ENCODE measurements around the gene WASF3.

The WASF3 gene

DNA sequence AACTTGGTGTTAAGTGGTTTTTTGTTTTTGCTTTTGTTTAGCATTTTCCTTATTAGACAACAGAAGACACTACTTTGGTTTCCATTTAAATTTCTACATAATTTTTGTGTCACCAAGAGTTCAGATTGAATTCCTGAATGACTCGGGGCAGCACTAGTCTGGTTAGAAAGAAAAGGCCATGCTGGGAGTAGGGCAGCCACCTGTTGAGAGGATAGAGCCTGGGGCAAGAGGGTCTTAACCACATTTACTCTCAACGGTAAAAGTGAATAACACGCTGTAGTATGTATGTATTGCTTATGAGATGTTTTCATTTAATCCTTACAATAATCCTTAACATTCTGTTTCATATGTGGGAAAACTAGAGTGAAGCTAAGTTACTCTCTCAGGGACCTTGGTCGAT, 131.5 kb downstream of the WASF3 start:
- no peak for DNase-seq

DNA sequence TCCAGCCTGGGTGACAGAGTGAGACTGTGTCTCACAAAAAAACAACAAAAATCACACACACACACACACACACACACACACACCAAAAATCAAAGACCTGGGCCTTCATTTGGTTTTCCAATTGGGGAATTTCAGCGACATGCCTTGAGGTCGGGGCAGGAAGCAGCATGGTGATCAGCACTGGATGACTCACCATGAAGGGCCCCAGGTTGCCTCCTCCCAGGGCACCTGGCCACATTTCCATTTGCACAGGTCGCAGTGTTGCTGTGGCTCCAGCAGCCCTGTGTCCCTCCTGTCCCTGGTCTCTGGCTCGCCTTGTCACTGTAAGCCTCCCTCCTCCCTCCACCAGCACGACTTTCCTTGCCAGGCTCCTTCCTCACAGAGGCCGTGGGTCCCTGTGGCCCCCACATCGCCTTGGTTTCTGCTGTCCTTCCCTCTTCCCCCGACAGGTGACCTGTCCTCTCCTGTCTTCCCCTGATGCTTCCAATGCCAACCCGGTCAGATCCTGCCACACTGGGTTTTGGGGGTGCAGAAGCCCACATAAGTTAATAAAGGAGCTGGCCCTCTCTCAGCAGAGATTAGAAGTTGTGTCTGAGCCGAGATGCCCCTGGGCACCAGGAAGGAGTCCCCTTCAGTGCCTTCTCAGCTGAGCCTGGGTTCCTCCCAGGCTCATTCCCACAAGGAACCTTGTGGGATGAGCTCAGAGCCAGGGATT, 136.4 kb downstream of the WASF3 start:
- DNase-seq, result no peak

DNA sequence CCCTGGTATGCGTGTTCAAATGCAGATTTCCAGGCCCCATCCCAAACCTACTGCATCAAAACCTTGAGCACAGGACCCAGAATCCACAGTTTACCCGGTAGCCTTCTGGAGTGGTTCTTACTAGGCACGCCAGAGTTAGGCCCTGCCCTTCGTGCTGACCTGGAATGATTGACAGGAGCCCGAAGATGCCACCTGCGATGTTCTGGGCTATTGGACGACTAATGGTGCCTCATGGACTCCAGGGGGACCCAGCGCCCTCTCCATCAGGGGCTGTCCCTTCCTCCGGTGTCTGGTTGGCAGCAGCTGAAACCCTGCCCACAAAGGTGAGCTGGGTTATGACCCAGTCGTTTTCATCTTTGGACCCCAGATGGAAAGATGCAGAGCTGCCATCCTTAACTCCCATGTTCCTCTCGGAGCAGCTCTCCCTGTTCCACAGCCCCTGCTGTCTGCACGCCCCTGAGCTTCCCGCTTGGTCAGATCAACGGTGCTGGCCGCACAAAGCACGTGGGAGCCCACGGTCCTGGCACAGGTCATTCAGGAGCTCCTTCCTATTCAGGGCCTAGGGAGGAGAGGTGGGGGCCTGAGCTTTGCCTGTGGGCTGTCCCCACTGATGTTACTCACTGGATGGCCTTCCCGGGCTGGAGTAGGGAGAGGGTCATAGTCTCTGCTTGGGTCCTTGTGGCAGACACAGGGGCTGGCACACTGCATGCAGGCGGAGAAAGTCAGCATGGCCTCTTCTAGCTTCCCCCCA, 137.3 kb downstream of the WASF3 start:
- DNase-seq, result no peak

DNA sequence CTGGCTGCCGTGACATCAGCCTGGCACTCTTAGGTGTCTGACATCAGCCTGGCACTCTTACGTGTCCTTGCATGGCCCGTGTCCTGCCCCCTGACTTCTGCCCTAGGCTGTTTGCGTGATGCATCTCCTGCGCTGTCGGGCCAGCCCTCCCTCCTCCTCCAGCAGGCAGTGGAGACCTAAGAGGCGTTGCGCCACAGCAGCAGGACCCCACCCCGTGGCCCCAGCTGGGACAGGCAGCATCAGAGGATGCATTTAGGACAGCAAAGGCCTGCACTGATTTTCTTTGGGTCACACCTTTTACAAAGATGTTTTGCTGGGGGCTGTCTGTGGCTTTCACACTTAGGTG, 137.8 kb downstream of the WASF3 start:
- no peak for DNase-seq

DNA sequence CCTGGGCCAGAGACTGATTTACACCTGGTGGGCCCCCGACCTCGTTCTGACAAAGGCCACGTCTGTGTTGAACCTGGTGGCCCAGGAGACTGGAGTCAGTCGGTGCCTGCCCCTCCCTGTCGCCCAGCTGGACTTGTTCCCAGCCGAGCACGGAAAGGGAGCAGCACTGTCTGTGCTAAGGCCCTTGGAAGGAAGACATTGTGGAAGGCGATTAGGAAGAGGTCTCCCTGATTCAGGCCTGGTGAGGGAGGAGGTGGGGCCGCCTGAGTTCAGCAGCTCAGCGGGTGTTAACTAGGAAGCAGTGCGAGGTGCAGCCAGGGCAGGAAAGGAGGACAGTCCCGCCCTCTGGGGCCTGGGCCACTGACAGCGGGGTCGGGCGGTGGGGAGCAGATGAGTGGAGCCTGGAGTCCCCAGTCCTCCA, 138.4 kb downstream of the WASF3 start:
- DNase-seq, result no peak

DNA sequence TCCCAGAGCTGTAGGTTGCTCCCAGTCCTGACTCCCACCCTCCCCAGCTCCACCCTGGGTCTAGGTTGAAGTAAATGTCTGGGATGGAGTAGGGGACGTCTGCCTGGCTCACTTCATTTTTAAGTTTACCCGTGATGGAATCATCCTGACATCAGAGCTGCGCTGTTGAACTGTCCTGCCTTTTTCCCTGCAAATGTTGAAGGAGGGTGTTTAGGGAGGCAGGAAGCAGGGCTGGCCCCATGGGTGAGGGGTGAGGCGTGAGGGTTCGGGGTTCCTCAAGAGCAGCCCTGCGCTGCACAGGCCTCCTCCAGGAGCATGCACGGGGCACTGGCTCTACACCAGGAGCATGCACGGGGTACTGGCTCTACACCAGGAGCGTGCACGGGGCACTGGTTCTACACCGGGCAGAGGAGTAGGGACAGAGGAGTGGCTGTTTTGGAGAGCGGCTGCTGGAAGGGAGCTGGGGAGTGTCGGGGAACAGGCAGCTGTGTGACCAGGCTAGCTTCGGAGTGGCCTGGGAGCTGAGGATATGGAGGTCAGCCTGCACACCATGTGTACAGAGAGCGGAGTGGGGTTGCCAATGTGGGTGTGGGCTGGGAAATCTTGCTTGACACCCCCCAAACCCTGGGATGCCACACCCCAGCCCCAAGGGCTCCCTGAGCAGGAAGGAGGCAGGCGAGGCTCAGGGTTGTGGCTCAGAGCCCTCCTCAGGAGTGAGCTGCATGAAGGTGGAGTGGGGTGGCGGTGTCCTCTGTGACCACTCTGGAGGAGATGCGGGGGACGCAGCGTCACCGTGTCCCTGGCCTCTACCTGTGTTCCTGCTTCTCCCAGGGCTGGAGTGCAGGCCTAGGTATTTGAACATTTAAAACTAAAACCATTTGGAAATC, 139.8 kb downstream of the WASF3 start:
- no peak for DNase-seq

DNA sequence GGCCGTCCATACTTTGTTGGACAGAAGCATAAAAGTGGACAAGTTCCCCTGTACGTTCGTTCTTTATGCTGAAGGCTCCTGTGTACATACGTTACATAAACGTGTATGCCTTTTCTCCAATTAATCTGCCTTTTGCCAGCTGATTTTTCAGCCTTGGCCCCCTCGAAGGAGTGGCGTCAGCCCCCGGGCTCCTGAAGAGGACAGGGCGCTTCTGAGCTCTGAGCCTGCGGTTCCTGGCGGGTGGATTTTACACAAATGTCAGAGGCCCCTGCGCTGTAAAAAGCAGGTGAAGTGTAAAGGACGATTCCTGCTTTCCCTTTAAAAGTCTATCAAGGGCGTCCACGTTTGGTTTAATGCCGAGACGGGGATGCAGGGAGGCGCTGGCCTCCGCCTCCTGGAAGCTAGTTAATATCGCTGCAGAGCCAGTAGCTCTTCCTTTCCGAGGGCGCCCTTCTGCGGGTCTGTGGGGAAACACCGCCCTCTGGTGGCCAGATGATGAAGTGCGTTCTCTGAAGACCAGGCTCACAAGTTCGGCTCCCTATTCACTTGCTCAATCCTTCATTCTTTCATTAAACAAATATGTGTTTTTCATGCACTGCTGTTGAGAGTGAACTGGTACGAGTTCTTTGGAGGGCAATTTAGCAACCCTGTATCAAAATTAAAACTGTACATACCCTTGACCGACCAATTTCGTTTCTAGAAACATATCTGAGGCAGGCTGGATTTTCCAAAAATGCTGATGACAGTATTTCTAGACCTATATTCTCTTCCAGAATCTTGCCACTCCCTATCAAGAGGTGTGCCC, 141.1 kb downstream of the WASF3 start:
- peak; percentile 74 for DNase-seq

DNA sequence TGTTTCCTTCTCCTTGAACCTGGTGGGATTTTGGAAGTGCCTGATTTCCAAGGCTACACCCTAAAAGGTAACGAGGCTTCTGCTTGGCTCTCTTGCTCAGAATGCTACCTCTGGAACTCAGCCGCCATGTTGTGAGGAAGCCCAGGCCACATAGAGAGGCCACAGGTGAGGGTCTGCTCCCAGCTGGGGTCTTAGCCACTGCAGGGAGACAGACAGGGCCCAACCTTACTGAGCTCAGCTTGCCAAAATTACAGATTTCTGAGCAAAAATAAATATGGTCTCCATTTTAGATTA, 141.7 kb downstream of the WASF3 start:
- no peak for DNase-seq

DNA sequence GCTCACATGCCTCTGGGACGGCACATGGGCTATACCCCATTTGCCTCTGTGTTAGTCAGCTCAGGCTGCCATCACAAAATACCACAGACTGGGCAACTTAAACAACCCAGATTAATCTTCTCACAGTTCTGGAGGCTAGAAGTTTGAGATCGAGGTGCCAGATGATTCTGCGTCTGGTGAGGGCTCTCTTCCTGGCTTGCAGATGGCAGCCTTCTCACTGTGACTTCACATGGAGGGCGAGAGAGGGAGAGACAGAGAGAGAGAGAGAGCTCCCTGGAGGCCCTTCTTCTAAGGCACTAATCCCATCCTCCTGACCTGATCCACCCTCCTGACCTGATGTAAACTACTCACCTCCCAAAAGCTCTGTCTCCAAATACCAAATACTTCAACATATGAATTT, 148.1 kb downstream of the WASF3 start:
- no peak for DNase-seq

DNA sequence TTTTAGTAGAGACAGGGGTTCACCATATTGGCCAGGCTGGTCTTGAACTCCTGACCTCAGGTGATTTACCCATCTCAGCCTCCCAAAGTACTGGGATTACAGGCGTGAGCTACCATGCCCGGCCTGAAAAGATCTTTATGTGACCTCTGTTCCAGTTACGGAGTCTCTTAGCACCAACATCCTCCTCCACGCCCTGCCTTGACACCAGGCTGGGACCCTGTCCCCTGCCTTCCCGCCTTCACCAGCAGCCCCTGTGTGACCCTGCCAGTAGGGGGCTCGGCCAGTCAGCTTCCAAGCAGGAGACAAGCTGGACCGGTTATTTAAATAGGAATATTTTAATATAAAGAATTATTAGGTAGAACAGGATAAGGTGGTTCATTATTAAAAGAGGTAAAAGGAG, 148.9 kb downstream of the WASF3 start:
- no peak for DNase-seq

DNA sequence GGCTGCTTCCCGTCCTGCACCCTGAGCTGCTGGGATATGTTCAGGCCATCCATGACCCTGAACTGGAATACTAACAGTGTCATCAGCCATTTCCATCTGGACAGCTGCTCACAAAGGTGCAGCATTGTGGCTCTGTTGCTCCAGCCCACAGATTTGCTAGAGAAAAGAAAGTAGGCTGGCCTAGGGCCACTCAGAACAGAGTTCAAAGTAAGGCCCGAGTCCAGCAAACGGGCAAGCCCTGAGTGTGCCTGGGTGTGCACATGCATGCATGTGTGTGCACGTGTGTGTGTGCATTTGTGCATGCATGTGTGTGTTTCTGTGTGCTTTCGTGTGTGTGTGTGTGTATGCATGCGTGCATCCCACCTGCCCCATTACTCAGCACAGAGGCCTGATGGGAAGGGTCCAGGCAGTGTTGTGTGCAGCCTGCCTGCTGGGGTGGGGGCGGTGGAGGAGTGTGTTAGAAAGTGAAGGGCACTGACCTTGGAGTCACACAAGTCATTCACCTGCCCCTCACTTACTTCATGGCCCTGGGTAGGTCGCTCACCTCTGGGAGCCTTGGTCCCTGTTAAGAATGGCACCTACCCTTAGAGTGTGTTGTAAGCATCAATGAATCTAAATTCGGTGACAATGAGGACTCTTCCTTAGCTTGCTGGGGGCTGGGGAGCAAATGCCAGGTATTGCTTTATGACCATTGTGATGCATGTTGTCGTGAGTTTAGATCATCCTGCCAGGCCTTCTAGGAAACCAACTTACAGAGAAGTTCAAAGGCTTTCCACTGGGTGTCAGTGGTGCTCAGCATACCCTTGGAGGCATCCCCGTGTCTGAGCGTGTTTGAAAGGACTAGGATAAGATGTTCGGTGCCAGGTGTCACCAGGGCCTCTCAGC, 149.9 kb downstream of the WASF3 start:
- peak; percentile 24 for DNase-seq

DNA sequence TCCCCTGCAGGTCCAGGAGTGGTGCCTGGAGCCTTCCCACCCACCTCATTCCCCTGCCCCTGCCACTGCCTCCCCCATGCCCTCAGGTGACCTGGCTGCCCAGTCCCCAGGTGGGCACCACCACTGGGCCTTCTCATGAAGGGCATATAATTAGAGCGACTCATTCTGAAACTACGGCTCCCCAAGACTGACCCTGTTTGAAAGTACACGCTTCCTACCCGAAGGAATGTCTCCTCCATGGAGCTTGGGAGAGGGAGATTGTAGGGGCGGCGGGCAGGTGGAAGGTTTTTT, 150.5 kb downstream of the WASF3 start:
- no peak for DNase-seq

DNA sequence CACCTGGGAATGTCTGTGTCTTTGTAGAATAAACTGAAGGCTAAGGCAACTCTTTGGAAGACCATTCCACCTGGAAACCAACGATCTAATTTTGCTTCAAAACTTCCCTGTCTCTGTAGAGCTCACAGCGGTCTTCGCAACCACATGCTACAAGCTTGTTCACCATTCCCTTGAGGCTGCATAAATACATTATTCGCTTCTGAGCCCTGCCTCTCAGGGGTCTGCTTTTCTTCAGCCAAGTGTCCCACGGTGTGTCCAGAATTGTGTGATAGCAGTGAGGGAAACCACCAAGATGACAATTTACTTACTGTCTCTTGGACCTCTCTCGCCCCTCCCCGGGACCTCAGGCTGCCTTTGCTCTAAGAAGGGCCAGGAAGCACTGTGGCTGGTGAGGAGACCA, 152.0 kb downstream of the WASF3 start:
- DNase-seq, result no peak

DNA sequence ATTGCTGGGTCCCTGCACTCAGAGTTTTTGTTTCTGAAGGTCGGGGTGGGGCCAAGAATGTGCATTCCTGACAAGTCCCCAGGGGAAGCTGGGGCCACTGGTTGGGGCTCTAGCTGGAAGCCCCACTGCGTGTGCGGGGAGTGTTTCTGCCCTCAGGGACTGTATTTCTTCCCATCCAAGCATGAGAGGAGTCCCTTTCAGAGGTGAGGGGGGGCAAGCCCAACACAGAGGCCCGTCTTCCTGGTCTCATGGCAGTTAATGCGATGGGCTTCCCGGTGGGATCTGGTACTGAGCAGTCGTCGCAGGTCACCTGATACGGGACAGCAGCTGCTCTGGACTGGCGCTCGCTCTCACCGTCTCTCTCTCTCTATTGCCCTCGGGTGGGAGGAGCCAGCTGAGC, 152.7 kb downstream of the WASF3 start:
- DNase-seq, result no peak

DNA sequence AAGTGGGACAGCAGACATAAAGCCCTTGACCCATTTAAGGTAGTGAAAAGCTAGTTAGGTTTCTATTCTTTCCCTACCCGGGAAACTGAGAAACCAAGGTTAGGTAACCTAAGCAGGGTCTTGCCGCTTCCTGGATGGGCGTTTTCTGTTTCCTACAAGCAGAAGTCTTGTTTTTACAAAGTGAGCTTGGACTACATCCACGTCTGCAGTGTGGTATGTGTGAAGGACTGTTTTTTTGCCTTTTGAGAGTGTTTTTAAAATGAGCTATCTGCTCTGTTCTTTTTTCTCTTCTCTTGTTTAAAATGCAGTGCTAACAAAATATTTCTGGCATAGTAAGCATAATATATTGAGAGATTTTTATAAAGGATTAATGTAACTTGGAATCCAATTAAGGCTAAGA, 153.7 kb downstream of the WASF3 start:
- DNase-seq, result no peak

DNA sequence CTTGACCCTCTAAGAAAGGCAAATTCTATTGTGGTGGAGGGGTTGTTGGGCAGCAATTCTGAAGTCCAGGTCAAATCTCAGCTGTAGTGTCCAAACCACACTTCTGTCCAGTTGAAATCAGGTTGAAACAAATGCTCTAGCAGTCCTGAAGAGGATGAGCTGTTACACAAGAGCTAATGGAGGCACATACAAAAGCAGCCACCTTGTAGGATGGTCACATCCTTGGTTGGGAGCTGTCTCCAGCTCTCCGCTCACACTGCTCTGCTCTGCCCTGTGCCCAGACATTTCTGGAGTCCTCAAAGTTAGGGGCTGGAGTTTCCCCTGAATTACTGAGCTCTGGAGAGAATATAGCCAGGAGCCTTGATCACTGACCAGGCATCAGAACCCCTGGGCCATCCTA, 155.9 kb downstream of the WASF3 start:
- no peak for DNase-seq

DNA sequence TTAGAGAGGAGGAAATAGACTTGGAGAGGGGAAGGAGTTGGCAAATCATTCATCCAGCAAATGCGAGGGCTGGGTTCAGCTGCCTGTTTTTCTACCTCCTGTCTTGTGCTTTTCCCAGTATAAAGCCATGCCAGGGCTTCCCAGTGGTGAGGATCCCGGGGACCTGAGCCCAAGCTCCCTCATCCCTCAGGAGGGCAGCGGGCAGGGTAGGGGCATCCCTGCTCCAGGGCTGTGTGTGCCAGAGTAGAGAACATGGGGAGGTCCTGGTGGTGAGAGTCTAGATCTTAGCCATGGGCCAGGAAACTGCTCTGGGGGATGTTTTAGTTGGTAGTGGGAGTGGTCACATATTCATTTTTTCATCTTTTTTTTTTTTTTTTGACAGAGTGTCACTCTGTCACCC, 159.5 kb downstream of the WASF3 start:
- DNase-seq, result no peak

DNA sequence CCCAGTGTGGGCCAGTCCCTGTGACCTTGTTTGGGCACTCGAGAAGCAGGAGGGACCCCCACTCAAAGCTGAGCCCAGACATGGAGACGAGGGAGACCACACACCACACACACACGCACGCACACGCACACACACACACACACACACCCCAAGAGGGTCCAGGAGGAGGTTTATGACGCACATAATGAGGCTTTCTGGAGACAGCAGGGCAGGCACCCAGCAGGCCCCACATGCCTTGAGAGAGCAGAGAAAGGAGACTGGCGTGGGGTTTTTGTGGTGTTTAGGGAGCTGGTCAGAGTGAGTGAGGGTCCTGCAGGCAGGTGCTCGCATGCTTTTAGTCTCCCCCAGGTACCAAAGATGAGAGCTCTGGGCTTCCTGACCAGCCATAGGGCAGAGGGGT, 160.7 kb downstream of the WASF3 start:
- no peak for DNase-seq

DNA sequence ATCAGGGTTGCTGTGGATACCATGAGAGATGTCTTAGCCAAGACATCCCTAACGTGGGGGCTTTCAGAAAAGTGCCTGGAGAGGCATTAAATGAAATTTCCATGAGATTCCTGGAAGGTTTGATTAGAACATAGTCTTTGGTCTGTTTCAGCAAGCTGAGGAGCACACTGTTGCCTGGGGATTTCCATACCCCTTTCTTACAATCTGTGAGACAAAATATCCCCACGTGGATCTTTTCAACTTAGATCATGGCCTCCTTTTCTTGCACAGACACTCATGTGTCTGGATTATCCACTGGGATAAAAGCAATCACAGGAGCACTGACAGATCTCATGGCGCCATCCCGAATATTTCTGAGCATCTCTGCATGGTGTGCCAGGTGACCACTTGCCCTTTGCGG, 161.4 kb downstream of the WASF3 start:
- no peak for DNase-seq

DNA sequence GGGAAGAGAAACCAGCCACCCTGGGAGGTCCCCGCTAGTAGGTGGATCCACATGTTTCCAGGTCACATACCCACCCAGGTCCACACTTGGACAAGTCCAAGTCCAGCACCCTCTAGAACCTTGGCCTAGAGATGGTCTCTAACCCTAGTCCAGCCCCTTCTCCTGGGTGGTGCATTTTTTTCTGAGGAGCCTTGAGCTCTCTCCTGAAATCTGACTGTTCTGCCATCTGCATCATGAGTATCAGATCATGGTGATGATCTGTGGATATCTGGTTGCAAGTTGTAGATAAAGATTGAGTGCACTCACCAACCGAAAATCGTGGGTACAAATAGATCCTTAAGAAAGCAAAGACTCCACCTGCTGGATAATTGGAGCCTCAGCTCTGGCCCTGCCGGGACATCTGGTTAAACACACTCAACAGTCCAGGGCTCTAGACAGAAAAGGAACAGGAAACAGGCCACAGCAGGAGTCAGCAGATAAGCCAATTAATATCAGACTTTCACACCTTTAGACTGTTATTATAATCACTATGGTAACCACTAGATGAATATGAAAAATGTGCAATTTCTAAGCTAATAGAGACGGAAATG, 162.0 kb downstream of the WASF3 start:
- DNase-seq, result no peak

DNA sequence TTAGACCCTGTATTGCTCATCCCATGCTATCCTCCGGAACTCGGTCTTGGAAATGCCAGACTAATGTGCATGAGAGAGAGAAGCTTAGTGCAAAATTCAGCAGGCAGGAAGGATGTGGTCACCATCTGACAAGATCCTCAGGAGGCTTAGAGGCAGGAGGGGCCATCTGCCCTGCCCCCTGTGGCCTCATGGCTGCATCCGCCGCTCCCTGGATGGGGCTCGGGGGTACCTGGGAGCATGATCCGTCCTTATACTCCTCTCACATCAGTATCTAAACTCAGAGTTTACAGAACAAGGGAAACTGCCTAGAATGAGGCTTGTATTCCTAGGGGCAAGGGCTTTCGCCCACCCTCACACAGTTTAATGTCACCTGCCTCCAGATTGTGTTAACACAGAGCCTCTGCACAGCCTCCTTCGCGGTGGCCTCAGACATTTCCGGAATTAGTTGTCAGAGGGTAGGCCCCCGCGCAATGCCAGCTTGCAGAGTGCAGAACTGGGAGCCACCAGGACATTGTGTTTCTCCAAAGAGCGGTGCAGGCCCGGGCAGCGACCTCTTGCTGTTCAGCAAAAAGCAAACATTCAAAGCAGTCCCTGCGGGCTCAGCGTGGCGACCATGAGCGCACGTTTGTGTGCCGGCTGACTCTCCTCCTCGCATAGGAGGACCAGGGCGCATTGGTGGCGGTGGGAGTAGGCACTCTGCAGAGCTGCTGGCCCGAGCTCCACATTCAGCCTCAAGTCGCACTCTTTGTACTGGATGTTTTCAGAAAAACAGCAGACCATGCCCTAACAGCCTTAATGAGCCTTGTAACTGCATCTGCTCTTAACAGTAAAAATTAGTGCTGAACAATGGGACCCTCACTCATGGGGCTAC, 164.0 kb downstream of the WASF3 start:
- no peak for DNase-seq
